GM12873 (cell line): Measurements from ENCODE around the gene C1QTNF5.

Experiments
- TF ChIP-seq, protein P1 (sequence below): IDR thresholded peaks from 2 replicates; pipeline ENCODE4 v1.5.1; 2012; ENCODE audit warnings: low read depth, mild to moderate bottlenecking, moderate library complexity, low read length, control low read depth; ENCODE audit not compliant: insufficient read depth; ENCODE audit errors: missing control alignments

Gene C1QTNF5

DNA sequence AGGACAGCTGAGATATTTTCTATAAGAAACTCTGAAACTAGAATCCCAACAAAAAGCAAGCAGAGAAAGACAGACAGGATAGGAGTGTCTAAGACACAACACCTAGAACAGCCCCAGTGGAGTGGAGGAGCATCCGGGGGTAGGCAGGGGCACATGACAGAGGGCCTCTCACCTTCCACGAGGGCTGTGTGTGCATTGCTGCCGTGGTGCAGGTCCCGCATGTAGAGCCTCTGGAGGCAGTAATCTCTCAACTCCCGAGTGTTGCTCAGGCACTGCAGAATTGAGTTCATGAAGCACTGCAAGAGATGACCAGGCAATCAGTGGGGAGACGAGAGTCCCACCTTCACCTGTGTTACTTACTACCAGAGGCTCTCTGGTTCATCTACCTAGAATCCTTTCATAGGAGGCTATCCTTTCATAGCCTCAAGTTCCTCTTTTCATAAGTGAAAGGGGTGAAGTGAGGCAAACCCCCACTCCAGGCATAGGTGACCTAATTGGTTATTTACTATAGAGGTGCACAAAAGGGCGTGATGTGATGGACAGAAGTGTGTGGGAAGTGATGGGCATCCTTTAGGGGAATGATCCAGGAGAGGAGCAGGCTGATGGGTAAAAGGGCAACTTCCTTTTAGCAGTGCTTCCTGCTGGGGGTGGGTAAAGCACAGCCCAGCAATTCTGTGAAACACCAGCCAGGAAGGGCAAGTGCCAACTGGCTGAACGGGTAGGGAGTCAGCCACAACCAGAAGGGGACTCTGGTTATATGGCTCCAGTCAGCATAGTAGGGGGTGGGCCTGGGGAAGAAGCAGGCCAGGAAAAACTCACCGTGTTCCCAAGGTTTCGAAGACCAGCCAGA lies 18.9 kb upstream of the C1QTNF5 start:
- TF ChIP-seq, protein P1, sequence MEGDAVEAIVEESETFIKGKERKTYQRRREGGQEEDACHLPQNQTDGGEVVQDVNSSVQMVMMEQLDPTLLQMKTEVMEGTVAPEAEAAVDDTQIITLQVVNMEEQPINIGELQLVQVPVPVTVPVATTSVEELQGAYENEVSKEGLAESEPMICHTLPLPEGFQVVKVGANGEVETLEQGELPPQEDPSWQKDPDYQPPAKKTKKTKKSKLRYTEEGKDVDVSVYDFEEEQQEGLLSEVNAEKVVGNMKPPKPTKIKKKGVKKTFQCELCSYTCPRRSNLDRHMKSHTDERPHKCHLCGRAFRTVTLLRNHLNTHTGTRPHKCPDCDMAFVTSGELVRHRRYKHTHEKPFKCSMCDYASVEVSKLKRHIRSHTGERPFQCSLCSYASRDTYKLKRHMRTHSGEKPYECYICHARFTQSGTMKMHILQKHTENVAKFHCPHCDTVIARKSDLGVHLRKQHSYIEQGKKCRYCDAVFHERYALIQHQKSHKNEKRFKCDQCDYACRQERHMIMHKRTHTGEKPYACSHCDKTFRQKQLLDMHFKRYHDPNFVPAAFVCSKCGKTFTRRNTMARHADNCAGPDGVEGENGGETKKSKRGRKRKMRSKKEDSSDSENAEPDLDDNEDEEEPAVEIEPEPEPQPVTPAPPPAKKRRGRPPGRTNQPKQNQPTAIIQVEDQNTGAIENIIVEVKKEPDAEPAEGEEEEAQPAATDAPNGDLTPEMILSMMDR: no peak

DNA sequence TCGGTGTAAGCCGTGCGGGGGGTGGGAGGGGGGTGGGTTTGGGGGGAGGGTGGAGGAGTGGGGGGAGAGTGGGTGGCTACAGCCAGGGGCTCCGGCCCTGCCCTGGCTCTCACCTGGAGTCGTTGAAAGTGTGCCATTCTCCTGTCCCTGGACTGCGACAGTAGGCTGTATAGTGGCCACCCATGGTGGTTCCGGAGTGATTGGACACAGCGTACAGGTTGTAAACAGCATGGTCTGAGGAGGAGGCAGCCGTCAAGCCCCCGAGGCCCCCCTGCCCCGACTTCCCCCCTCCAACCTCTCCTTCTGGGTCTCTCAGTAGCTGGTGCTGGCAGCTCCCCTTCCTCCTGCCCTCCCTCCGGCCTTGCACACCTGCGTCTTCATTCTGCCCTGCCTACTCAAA lies 16.4 kb upstream of the C1QTNF5 start:
- TF ChIP-seq, protein P1: no peak

DNA sequence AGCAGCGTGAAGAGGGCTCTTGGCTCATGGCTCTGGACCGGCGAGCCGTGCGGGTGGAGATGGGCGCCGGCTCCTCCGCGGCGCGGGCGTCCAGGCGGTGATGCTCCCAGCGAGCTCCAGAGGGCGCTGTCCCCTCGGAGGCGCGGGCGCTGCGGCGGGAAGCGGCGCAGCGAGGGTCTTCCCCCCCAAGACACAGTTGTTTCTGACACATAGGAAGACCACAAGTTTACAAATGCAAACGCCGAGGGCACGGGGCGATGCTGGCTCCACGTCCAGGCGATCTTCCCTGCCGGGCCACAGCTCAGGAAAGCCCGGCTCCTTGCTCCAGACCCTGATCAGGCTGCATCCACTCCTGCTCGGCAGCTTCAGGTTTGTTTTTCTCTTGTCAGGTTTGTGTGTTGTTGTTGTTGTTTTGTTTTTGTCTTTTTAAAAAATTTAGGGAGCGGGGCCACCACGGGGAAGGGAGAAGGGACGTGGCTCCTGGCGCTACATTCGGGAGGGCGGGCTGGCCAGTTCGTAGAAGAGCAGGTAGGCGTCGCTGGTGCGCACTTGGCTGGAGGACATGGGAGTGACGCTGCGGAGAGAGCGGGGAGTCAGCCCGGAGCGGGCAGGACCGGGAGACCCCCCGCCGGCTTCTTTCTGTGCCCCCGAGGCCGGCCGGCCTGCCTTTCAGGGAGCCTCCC lies 15.8 kb upstream of the C1QTNF5 start:
- TF ChIP-seq, protein P1: peak; percentile 89

DNA sequence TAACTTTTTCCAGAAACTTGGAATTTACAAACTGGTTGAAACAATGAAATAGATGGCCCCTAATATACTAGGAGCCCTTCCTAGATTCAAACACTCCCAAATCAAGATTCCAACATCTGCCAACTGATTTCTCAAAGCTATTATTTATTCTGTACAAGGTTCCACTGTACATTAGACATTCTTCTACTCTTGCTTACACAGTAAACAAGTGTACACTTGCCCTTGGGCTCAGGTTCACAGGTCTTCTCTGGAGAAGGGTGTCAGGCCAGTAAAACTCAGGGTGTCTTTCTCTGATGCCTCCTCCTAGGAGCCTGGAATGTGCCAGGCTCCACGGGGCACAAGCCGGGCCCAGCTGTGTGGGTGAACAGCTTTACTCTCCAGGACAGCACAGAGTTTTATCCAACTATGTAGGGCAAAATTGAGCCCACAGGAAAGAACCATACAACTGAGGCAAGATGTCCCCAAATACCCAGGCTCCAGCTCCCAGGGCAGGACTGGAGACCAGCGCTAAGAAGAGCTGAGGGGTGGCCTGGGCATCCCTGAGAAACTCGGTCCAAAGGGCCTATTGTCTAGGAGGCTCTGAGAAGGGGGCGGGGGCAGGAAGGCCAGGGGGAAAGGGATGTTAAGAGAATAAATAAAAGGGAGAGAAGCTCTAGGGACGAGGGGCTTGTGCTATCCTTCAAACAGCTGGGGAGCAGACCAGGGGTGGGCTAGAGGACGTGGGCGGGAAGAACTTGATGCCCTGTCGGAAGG lies 14.6 kb upstream of the C1QTNF5 start:
- TF ChIP-seq, protein P1: no peak

DNA sequence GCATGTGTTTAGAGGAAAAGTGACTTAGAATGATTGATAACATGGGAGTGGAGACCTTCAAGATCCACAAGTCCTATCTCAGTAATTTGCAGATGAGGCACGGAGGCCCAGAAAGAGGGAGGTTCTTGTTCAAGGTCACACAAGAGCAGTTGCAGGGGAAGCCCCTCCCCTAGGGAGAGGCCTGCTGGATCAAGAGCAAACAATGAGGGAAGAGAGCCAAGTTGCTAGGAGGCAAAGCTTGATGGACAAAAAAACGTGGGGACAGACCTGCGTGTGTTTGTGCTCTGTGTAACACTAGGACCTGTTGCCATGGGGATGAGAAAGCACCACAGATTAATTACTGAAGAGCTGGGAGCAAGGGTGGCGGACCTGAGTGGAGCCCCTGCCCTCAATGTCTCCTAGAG lies 12.2 kb upstream of the C1QTNF5 start:
- TF ChIP-seq, protein P1: no peak

DNA sequence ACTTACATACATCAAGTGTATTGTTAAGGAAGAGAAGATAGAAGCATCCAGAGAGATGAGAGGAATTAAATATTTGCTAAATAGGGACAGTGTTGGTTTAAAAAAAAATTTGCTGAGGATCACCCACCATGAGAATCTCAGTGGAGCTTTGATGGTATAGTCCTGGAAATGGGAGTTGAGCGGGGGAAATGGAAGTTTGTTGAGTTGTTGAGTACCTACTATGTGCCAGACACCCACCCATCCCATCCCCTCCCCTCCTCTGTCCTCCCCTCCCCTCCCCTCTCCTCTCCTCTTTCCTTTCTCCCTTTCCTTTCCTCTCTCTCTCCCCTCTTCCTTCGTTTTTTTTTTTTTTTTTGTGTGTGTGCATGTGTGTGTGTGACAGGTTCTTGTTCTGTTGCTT lies 10.5 kb upstream of the C1QTNF5 start:
- TF ChIP-seq, protein P1: no peak

DNA sequence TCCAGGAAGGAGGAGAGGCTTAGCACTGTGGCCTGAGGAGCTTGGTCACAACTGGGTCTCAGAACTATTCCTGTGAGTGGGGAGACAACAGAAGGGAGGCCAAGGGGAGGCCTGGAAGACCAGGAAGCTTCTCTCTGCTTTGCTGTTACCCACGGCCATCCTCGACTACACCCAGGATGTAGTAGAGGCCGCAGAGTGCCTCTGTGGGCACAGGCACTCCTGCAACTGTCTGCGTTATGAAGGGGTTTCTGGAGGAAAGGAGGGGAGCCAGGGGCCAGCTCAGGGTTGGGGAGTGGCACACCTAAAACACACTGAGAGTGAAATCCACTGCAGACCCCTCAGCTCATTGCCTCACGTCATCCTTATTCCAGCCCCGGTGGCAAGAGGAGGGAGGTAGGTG lies 9.6 kb upstream of the C1QTNF5 start:
- TF ChIP-seq, protein P1: no peak
